ENCODE results near the gene KASH5. TPM values are rescaled to one million over a fixed set of nuclear protein-coding genes. Genes with fewer than 3 reads are reported as not detected.

Gene KASH5
- total and polyA plus RNA-seq, 7 experiments from 2014 or later, result 0.27 to 0.97 (median 0.42) TPM; not detected in 4

DNA sequence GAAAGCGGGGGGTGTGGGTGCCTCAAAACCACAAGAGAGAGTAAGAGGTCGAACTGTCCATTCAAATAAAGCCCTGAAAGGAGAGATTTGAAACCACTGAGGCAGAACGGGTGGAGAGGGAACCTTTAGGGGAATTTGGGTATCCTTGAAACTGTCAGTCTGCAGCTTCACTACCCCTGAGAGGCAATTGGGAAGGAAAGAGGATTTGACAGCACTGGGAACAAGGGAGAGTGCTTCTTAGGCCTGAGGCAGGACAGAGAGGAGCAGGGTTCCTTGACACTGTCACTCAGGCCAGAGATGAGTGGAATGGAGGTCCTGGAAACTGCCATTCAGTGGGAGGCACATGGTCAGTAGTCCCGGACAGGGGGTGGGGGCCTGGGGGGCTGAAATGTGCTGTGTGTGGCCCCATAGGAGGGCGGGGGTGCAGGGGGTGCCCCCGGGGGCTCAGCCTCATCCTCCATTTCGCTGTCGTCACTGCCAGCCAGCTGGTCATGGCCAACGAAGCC lies 42.2 kb downstream of the KASH5 start:
- peaks cover 36 to 59% (median 44%) of the 10 kb centered on the region in 7 donors for H3K4me1 Mint-ChIP-seq

DNA sequence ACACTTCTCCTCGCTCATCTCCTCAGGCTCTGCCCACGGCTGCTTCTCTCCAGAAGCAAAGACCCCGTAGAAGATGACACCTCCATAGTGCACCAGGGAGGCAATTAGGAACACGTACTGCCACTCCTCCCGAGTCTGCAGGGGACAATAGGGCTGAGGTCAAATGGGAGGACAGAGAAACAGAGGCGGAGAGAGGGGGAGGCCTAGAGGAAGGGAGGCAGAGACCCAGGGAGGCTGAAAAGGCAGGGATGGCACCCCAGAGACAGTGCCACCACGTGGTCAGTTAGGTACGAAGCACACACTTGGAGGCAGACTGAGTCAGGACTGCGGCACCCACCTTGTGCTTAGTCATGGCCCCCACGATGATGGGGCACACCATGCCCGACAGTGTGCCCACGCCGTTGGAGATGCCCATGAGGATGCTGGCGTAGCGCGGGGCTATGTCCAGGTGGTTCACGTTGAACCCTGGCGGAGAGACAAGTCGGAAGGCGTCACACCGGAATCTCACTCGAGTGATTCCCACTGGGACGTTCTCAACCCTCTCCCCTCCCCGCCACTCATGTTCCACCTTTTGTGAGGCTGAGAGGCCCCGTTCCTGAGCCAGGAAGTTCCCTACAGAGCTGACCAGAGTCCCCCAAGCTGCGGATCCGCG lies 42.8 kb downstream of the KASH5 start:
- Histone ChIP-seq H3K27ac (ENCODE audit: low read depth, low read length) (no peak overlapping the region), H3K4me1 (ENCODE audit: control insufficient read depth in 2 of 2, insufficient read depth in 2 of 2, low read length in 2 of 2) (peaks cover 7 to 27% of the 10 kb centered on the region in 2 donors), H3K4me3 (ENCODE audit: low read length) (no peak overlapping the region), H3K9me3 (ENCODE audit: control insufficient read depth in 2 of 3, low read length in 3 of 3) (no peaks in the 10 kb centered on the region), H3K36me3 (ENCODE audit: control insufficient read depth in 2 of 3, insufficient read depth in 3 of 3, low read length in 3 of 3) (no peaks in the 10 kb centered on the region), H3K27me3 (ENCODE audit: control insufficient read depth in 2 of 2, insufficient read depth in 2 of 2, low read length in 2 of 2) (peaks cover 15 to 53% of the 10 kb centered on the region in 2 donors)
- no peak for DNase-seq
- Mint-ChIP-seq H3K4me1 (peaks cover 33 to 53% (median 39%) of the 10 kb centered on the region in 7 donors), H3K36me3 (peaks cover 0 to 4% (median 0%) of the 10 kb centered on the region in 5 donors), H3K4me3 (peak overlapping the region in 3 of 10 donors; percentile 23 to 32 (median 25)), H3K27ac (peak overlapping the region in 1 of 9 donors; percentile 11), H3K27me3 (peaks cover 79 to 96% (median 85%) of the 10 kb centered on the region in 5 donors), H3K9me3 (peaks cover 0 to 5% (median 0%) of the 10 kb centered on the region in 11 donors)
- intact Hi-C loops (cut with micrococcal nuclease), result loop anchor here (1.0 kb wide), 1 partner anchor 39 kb away; no protein-coding TSS in a partner anchor
- POLR2A ChIA-PET, result interaction anchor here (1.1 to 1.3 kb wide), 2 partner anchors 39 to 96 kb away, joined by 3 read pairs; partner anchors contain the start of gene CD37
- peak; percentile 54 for ATAC-seq
- CTCF ChIA-PET, result no interaction called here

More for the DNA sequence above, 42.2 kb downstream of the KASH5 start:
- H3K9me3 ChIP-seq (ENCODE audit: control insufficient read depth in 2 of 3, low read length in 3 of 3), result no peaks in the 10 kb centered on the region
- ATAC-seq (no peak), DNase-seq (no peak)
- intact Hi-C loops (cut with micrococcal nuclease), result loop anchor here (1.0 kb wide), 1 partner anchor 38 kb away; no protein-coding TSS in a partner anchor
- peaks cover 79 to 96% (median 85%) of the 10 kb centered on the region in 5 donors for H3K27me3 Mint-ChIP-seq
- CTCF ChIA-PET, result interaction anchor here (1.6 kb wide), 1 partner anchor 39 kb away, joined by 5 read pairs; no protein-coding TSS in a partner anchor
- H3K9me3 Mint-ChIP-seq, result peaks cover 0 to 5% (median 0%) of the 10 kb centered on the region in 11 donors
- peaks cover 0 to 4% (median 0%) of the 10 kb centered on the region in 5 donors for H3K36me3 Mint-ChIP-seq
- H3K27ac Mint-ChIP-seq, result peak overlapping the region in 1 of 9 donors; percentile 77
- H3K27ac ChIP-seq (ENCODE audit: low read depth, low read length), result no peak overlapping the region
- H3K4me3 Mint-ChIP-seq, result peak overlapping the region in 2 of 10 donors; percentile 2 to 30
- no peak overlapping the region for H3K4me3 ChIP-seq (ENCODE audit: low read length)
- peaks cover 15 to 58% of the 10 kb centered on the region in 2 donors for H3K27me3 ChIP-seq (ENCODE audit: control insufficient read depth in 2 of 2, insufficient read depth in 2 of 2, low read length in 2 of 2)
- no peaks in the 10 kb centered on the region for H3K36me3 ChIP-seq (ENCODE audit: control insufficient read depth in 2 of 3, insufficient read depth in 3 of 3, low read length in 3 of 3)
- peaks cover 7 to 27% of the 10 kb centered on the region in 2 donors for H3K4me1 ChIP-seq (ENCODE audit: control insufficient read depth in 2 of 2, insufficient read depth in 2 of 2, low read length in 2 of 2)
- POLR2A ChIA-PET, result interaction anchor here (0.7 to 1.3 kb wide), 2 partner anchors 39 to 294 kb away, joined by 3 read pairs; no protein-coding TSS in a partner anchor

DNA sequence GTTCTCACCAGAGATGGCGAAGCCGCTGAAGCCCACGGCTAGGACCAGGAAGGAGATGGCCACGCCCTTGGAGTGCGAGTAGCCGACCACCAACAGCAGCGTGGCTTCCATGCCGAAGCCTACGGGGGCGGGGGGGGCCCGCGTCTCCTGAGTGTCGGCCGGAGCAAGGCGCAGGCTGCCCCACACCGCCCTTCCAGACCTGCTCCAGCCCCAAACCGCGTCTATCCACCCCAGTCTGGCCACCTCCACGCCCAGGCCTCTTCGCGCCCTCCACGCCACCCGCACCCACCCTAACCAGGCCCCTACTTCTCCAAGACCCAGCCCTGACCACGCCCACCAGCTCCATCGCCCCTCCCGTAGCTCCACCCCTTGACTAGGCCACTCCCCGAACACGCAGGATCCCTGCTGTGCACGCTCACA lies 43.3 kb downstream of the KASH5 start:
- DNase-seq, result no peak
- intact Hi-C loops (cut with micrococcal nuclease), result no loop called here
- peaks cover 35 to 54% (median 38%) of the 10 kb centered on the region in 7 donors for H3K4me1 Mint-ChIP-seq
- no peaks in the 10 kb centered on the region for H3K36me3 ChIP-seq (ENCODE audit: control insufficient read depth in 2 of 3, insufficient read depth in 3 of 3, low read length in 3 of 3)
- no peak overlapping the region for H3K27ac Mint-ChIP-seq
- no peaks in the 10 kb centered on the region for H3K9me3 ChIP-seq (ENCODE audit: control insufficient read depth in 2 of 3, low read length in 3 of 3)
- peaks cover 7 to 30% of the 10 kb centered on the region in 2 donors for H3K4me1 ChIP-seq (ENCODE audit: control insufficient read depth in 2 of 2, insufficient read depth in 2 of 2, low read length in 2 of 2)
- no peak overlapping the region for H3K27ac ChIP-seq (ENCODE audit: low read depth, low read length)
- POLR2A ChIA-PET, result interaction anchor here (1.1 kb wide), 1 partner anchor 96 kb away, joined by 3 read pairs; the partner anchor contains the start of gene CD37
- peaks cover 13 to 50% of the 10 kb centered on the region in 2 donors for H3K27me3 ChIP-seq (ENCODE audit: control insufficient read depth in 2 of 2, insufficient read depth in 2 of 2, low read length in 2 of 2)
- peak; percentile 36 for ATAC-seq
- CTCF ChIA-PET, result no interaction called here
- H3K4me3 Mint-ChIP-seq, result peak overlapping the region in 1 of 10 donors; percentile 23
- H3K9me3 Mint-ChIP-seq, result peaks cover 0 to 5% (median 0%) of the 10 kb centered on the region in 11 donors
- H3K36me3 Mint-ChIP-seq, result peaks cover 0 to 4% (median 0%) of the 10 kb centered on the region in 5 donors
- peaks cover 79 to 96% (median 85%) of the 10 kb centered on the region in 5 donors for H3K27me3 Mint-ChIP-seq
- H3K4me3 ChIP-seq (ENCODE audit: low read length), result no peak overlapping the region

- peak overlapping the region in 3 of 9 donors; percentile 13 to 32 (median 26) for H3K27ac Mint-ChIP-seq
- H3K27me3 ChIP-seq (ENCODE audit: control insufficient read depth in 2 of 2, insufficient read depth in 2 of 2, low read length in 2 of 2), result peaks cover 9 to 47% of the 10 kb centered on the region in 2 donors
- H3K9me3 ChIP-seq (ENCODE audit: control insufficient read depth in 2 of 3, low read length in 3 of 3), result no peaks in the 10 kb centered on the region
- peaks cover 28 to 48% (median 33%) of the 10 kb centered on the region in 7 donors for H3K4me1 Mint-ChIP-seq
- ChIA-PET CTCF (no interaction called here), POLR2A (interaction anchor here (0.6 to 1.1 kb wide), 2 partner anchors 41 to 97 kb away, joined by 3 to 4 read pairs; partner anchors contain the start of gene CD37)
- peaks cover 0 to 5% (median 0%) of the 10 kb centered on the region in 11 donors for H3K9me3 Mint-ChIP-seq
- H3K4me1 ChIP-seq (ENCODE audit: control insufficient read depth in 2 of 2, insufficient read depth in 2 of 2, low read length in 2 of 2), result peaks cover 7 to 36% of the 10 kb centered on the region in 2 donors
- no peak overlapping the region for H3K4me3 ChIP-seq (ENCODE audit: low read length)
- H3K36me3 Mint-ChIP-seq, result peaks cover 0 to 2% (median 0%) of the 10 kb centered on the region in 5 donors
- DNase-seq (peak in 1 of 9 donors; percentile 19), ATAC-seq (peak; percentile 45)
- H3K36me3 ChIP-seq (ENCODE audit: control insufficient read depth in 2 of 3, insufficient read depth in 3 of 3, low read length in 3 of 3), result no peaks in the 10 kb centered on the region
- peaks cover 79 to 96% (median 84%) of the 10 kb centered on the region in 5 donors for H3K27me3 Mint-ChIP-seq
- intact Hi-C loops (cut with micrococcal nuclease), result loop anchor here in 1 of 2 donors (1.0 kb wide), 1 partner anchor 11 kb away; no protein-coding TSS in a partner anchor
- H3K4me3 Mint-ChIP-seq, result peak overlapping the region in 6 of 10 donors; percentile 11 to 68 (median 32)
- H3K27ac ChIP-seq (ENCODE audit: low read depth, low read length), result no peak overlapping the region
Measured at GRCh38 chr19:49432141-49433073, 44.4 kb downstream of the KASH5 start.

- Histone ChIP-seq H3K4me3 (ENCODE audit: low read length) (no peak overlapping the region), H3K4me1 (ENCODE audit: control insufficient read depth in 2 of 2, insufficient read depth in 2 of 2, low read length in 2 of 2) (peaks cover 3 to 27% of the 10 kb centered on the region in 2 donors), H3K36me3 (ENCODE audit: control insufficient read depth in 2 of 3, insufficient read depth in 3 of 3, low read length in 3 of 3) (no peaks in the 10 kb centered on the region), H3K9me3 (ENCODE audit: control insufficient read depth in 2 of 3, low read length in 3 of 3) (no peaks in the 10 kb centered on the region), H3K27ac (ENCODE audit: low read depth, low read length) (no peak overlapping the region), H3K27me3 (ENCODE audit: control insufficient read depth in 2 of 2, insufficient read depth in 2 of 2, low read length in 2 of 2) (peaks cover 12 to 53% of the 10 kb centered on the region in 2 donors)
- H3K4me3 Mint-ChIP-seq, result peak overlapping the region in 9 of 10 donors; percentile 35 to 74 (median 64)
- peak overlapping the region in 2 of 9 donors; percentile 32 to 51 for H3K27ac Mint-ChIP-seq
- H3K9me3 Mint-ChIP-seq, result peaks cover 0 to 5% (median 0%) of the 10 kb centered on the region in 11 donors
- no peak for DNase-seq
- ChIA-PET POLR2A (interaction anchor here (0.6 kb wide), 1 partner anchor 42 kb away, joined by 4 read pairs; no protein-coding TSS in a partner anchor), CTCF (no interaction called here)
- intact Hi-C loops (cut with micrococcal nuclease), result no loop called here
- peaks cover 81 to 97% (median 85%) of the 10 kb centered on the region in 5 donors for H3K27me3 Mint-ChIP-seq
- peaks cover 0 to 2% (median 0%) of the 10 kb centered on the region in 5 donors for H3K36me3 Mint-ChIP-seq
- peaks cover 25 to 40% (median 26%) of the 10 kb centered on the region in 7 donors for H3K4me1 Mint-ChIP-seq
- ATAC-seq, result no peak
Measured at GRCh38 chr19:49433240-49433901, 45.3 kb downstream of the KASH5 start.
